HG03575 (cell line): ENCODE data around the gene PIWIL1.

Experiments
- ATAC-seq: cut with Tn5 transposase; IDR thresholded peaks from one replicate; pipeline ENCODE4 v1.9.1; 2021; ENCODE audit not compliant: unreplicated experiment, insufficient number of reproducible peaks, low FRiP score; ENCODE audit errors: extremely low read depth

Gene PIWIL1

GRCh38 chr12:130337488-130338303, at the start of gene PIWIL1:
TSS of gene PIWIL1 (plus strand) at chr12:130337887. CDS start at chr12:130342592, 4,705 bp downstream.
- ATAC-seq: no peak

GRCh38 chr12:130288206-130288605, 49.5 kb upstream of the PIWIL1 start:
- ATAC-seq: no peak

GRCh38 chr12:130288691-130289090, 49.0 kb upstream of the PIWIL1 start:
- ATAC-seq: no peak

GRCh38 chr12:130290114-130290513, 47.6 kb upstream of the PIWIL1 start:
- no peak for ATAC-seq

GRCh38 chr12:130298322-130299021, 39.2 kb upstream of the PIWIL1 start:
- no peak for ATAC-seq

- no peak for ATAC-seq
These were observed 38.1 kb upstream of the PIWIL1 start for GRCh38 chr12:130299574-130299973.

- ATAC-seq: no peak
These were observed 37.6 kb upstream of the PIWIL1 start for GRCh38 chr12:130300090-130300489.

- ATAC-seq: no peak
These were observed 36.8 kb upstream of the PIWIL1 start for GRCh38 chr12:130300737-130301535.

- no peak for ATAC-seq
These were observed 36.1 kb upstream of the PIWIL1 start for GRCh38 chr12:130301559-130301958.

GRCh38 chr12:130303781-130304180, 33.9 kb upstream of the PIWIL1 start:
- no peak for ATAC-seq

GRCh38 chr12:130307859-130308258, 29.8 kb upstream of the PIWIL1 start:
- no peak for ATAC-seq

- ATAC-seq: no peak
These were observed 29.3 kb upstream of the PIWIL1 start for GRCh38 chr12:130308393-130308792.

- ATAC-seq: no peak
These were observed 21.4 kb upstream of the PIWIL1 start for GRCh38 chr12:130316251-130316650.

- no peak for ATAC-seq
These were observed 17.2 kb upstream of the PIWIL1 start for GRCh38 chr12:130320536-130320935.

- no peak for ATAC-seq
These were observed 15.4 kb upstream of the PIWIL1 start for GRCh38 chr12:130322263-130322662.

- no peak for ATAC-seq
These were observed 7.0 kb upstream of the PIWIL1 start for GRCh38 chr12:130330685-130331084.

GRCh38 chr12:130331146-130331545, 6.5 kb upstream of the PIWIL1 start:
- no peak for ATAC-seq

GRCh38 chr12:130333341-130333740, 4.3 kb upstream of the PIWIL1 start:
- no peak for ATAC-seq

- no peak for ATAC-seq
These were observed 3.3 kb upstream of the PIWIL1 start for GRCh38 chr12:130334399-130334798.

- ATAC-seq: no peak
These were observed 2.8 kb upstream of the PIWIL1 start for GRCh38 chr12:130334937-130335336.
